B cell (primary cell): ENCODE measurements around the gene UBE2J2. TPM values are rescaled to one million over a fixed set of nuclear protein-coding genes. Genes with fewer than 3 reads are reported as not detected.

Experiments used
- ATAC-seq: fragments of 200-7000 bp; cut with Tn5 transposase; one replicate; pipeline ENCODE4 v1.10.0; 2021; ENCODE audit warnings: low read depth, mild to moderate bottlenecking, moderate number of reproducible peaks, moderate library complexity
- CTCF ChIA-PET: fragments of 350-600 bp; sonication (Branson Sonifier 250); formaldehyde crosslinking; loops from one replicate; lab custom pipeline; 2021; ENCODE audit warnings: antibody characterized with exemption, inconsistent platforms; lab: Charles Lee
- POLR2A ChIA-PET: fragments of 350-600 bp; sonication (Branson Sonifier 250); formaldehyde crosslinking; loops from one replicate; lab custom pipeline; 2021; ENCODE audit warnings: antibody characterized with exemption; lab: Charles Lee
- DNase-seq: peaks from one replicate; pipeline ENCODE4 v3.0.0; 2013
- H2AFZ ChIP-seq: 2 replicates; pipeline ENCODE4 v1.6.1; 2012; ENCODE audit warnings: mild to moderate bottlenecking, low read depth, low read length; ENCODE audit not compliant: insufficient read depth, poor library complexity, severe bottlenecking
- H3K27ac ChIP-seq, 2 donors: 1 replicate in 1 of 2; 2 replicates in 1 of 2; pipeline ENCODE4 v1.5.1; 2012 to 2013; ENCODE audit warnings: low read length in 2 of 2, mild to moderate bottlenecking in 2 of 2, moderate library complexity in 1 of 2
- H3K27me3 ChIP-seq, 4 experiments: fragments of 200-600 bp in 1 of 4; sonication (generic) in 1 of 4; replicated peaks in 1 of 4; 1 replicate in 2 of 4; 2 replicates in 2 of 4; pipeline versions ENCODE4 v1.6.1 to v1.7.0; 2013 to 2016; ENCODE audit warnings: low read length in 3 of 4, mild to moderate bottlenecking in 2 of 4, mixed read lengths in 1 of 4, moderate library complexity in 1 of 4; ENCODE audit not compliant: insufficient read depth in 4 of 4, control insufficient read depth in 3 of 4; ENCODE audit errors: control extremely low read depth in 1 of 4
- H3K36me3 ChIP-seq, 2 experiments: replicated peaks in 1 of 2; 1 replicate in 1 of 2; 2 replicates in 1 of 2; pipeline versions ENCODE4 v1.6.1 to v1.7.1; 2013; ENCODE audit warnings: low read length in 1 of 2; ENCODE audit not compliant: insufficient read depth in 2 of 2, control insufficient read depth in 1 of 2; ENCODE audit errors: control extremely low read depth in 1 of 2, extremely low read depth in 1 of 2
- H3K4me1 ChIP-seq, 2 donors: fragments of 200-600 bp in 1 of 2; sonication (generic) in 1 of 2; 1 replicate in 1 of 2; 2 replicates in 1 of 2; pipeline versions ENCODE4 v1.5.1 to v1.6.1; 2013 to 2017; ENCODE audit warnings: low read length in 2 of 2; ENCODE audit not compliant: control insufficient read depth in 2 of 2, insufficient read depth in 2 of 2
- H3K4me2 ChIP-seq: replicated peaks from 2 replicates; pipeline ENCODE3; 2012; ENCODE audit warnings: mild to moderate bottlenecking, low read depth, low read length; ENCODE audit not compliant: poor library complexity, severe bottlenecking
- H3K4me3 ChIP-seq, 5 experiments: fragments of 200-600 bp in 1 of 5; sonication (generic) in 1 of 5; 1 replicate in 3 of 5; 2 replicates in 2 of 5; pipeline versions ENCODE4 v1.5.1 to v1.7.0; 2011 to 2016; ENCODE audit warnings: low read length in 4 of 5, mild to moderate bottlenecking in 4 of 5, low read depth in 2 of 5, control low read depth in 1 of 5, moderate library complexity in 1 of 5; ENCODE audit not compliant: insufficient read depth in 1 of 5; ENCODE audit errors: control extremely low read depth in 1 of 5, extremely low read depth in 1 of 5
- H3K79me2 ChIP-seq: fragments of 200-600 bp; sonication (generic); one replicate; pipeline ENCODE4 v1.6.0; 2016; ENCODE audit warnings: low read length; ENCODE audit not compliant: control insufficient read depth, insufficient read depth
- H3K9ac ChIP-seq: fragments of 200-600 bp; sonication (generic); 2 replicates; pipeline ENCODE4 v1.6.1; 2017; ENCODE audit warnings: mild to moderate bottlenecking, low read length, moderate library complexity
- H3K9me3 ChIP-seq, 3 donors: one replicate each; pipeline versions ENCODE4 v1.6.1 to v1.7.1; 2013; ENCODE audit warnings: low read length in 2 of 3; ENCODE audit not compliant: control insufficient read depth in 2 of 3, insufficient read depth in 1 of 3; ENCODE audit errors: control extremely low read depth in 1 of 3
- H4K20me1 ChIP-seq: 2 replicates; pipeline ENCODE4 v1.6.0; 2012; ENCODE audit warnings: mild to moderate bottlenecking, low read length; ENCODE audit not compliant: insufficient read depth, control insufficient read depth, poor library complexity, severe bottlenecking
- H3K27ac Mint-ChIP-seq: one replicate; pipeline ENCODE4 v1.8.0; 2021; ENCODE audit warnings: mixed read lengths
- H3K27me3 Mint-ChIP-seq: one replicate; pipeline ENCODE4 v1.8.0; 2021; ENCODE audit warnings: mixed read lengths
- H3K4me1 Mint-ChIP-seq: one replicate; pipeline ENCODE4 v1.8.0; 2021; ENCODE audit warnings: mixed read lengths
- H3K4me3 Mint-ChIP-seq: one replicate; pipeline ENCODE4 v1.8.0; 2021; ENCODE audit warnings: mixed read lengths
- H3K9me3 Mint-ChIP-seq: one replicate; pipeline ENCODE4 v1.8.0; 2022; ENCODE audit warnings: mixed read lengths; ENCODE audit not compliant: insufficient read depth
- EZH2 ChIP-seq: IDR thresholded peaks from 2 replicates; pipeline ENCODE4 v1.6.1; 2012; ENCODE audit warnings: borderline replicate concordance, low read depth, mild to moderate bottlenecking, moderate library complexity, low read length; ENCODE audit not compliant: insufficient read depth, poor library complexity, severe bottlenecking
- WGBS: methylation state at CpG from one replicate; pipeline ENCODE4 v1.1.5; 2013; ENCODE audit warnings: missing lambda C conversion rate; ENCODE audit not compliant: insufficient coverage; 5-methylcytosine and 5-hydroxymethylcytosine counted together
- intact Hi-C: fragments of 100-400 bp; cut with micrococcal nuclease; formaldehyde crosslinking; loops from one replicate; pipeline ENCODE4 v1.10.0; 2022
- polyA plus RNA-seq: library from polyadenylated mRNA; depleted of rRNA; stranded (reverse); fragments of >200 nt; gene quantifications from 2 replicates; pipeline ENCODE4 v1.2.3, GENCODE V29; 2012
- total RNA-seq, 2 donors: library from RNA; stranded (reverse); fragments of 120-200 nt in 1 of 2; gene quantifications; 1 replicate in 1 of 2; 2 replicates in 1 of 2; pipeline versions ENCODE4 v1.2.3 to v1.2.4, GENCODE V29; 2013 to 2022
- TF ChIP-seq, protein P1 (sequence below): fragments of 200-600 bp; IDR thresholded peaks from one replicate; pipeline ENCODE4 v1.8.0; 2022; ENCODE audit warnings: antibody characterized with exemption, mild to moderate bottlenecking

The UBE2J2 gene
- total and polyA plus RNA-seq, 2 donors (not counting 1 experiment from before 2014, with no cell fraction given): 40.1 to 115 TPM

DNA sequence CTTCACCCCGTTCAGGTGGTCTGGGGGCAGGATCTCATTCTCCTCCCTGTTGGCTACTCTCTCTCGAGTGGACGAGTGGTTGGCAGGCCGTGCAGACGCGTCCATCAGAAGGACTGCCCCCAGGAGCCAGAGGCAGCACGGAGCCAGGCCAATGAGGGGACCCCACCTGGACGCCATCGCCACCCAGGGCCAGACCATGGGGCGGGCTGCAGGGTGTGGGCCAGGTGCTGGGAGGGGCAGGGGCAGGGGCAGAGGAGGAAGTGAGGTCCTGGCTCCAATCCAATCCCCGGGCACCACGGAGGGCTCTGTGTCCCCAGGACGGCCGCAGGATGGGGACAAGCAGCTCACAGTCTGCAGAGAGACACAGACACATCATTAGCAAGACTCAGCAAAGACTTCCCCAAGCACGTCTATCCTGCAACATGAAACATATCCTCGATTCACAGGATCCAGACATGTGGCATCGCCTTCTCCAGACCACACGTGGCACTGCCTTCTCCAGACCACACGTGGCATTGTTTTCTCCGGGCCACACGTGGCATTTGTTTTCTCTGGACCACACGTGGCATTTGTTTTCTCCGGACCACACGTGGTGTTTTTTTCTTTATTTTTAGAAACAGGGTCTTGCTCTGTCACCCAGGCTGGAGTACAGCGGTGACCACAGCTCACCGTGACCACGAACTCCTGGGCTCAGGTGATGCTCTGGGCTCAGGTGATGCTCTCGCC is 44.9 kb downstream of the UBE2J2 start:
- no peak overlapping the region for H3K9ac ChIP-seq
- CTCF ChIA-PET: no interaction called here
- ATAC-seq: no peak
- no peak overlapping the region for H3K27ac ChIP-seq
- Mint-ChIP-seq H3K9me3 (no peaks in the 10 kb centered on the region), H3K27me3 (no peaks in the 10 kb centered on the region), H3K4me3 (no peak overlapping the region), H3K27ac (no peak overlapping the region), H3K4me1 (peaks cover 27% of the 10 kb centered on the region)
- intact Hi-C loops: no loop called here
- H3K4me2 ChIP-seq: no peak overlapping the region
- peaks cover 83% of the 10 kb centered on the region for H3K79me2 ChIP-seq
- H3K27me3 ChIP-seq: no peaks in the 10 kb centered on the region
- no peak overlapping the region for H3K4me3 ChIP-seq
- TF ChIP-seq, protein P1, sequence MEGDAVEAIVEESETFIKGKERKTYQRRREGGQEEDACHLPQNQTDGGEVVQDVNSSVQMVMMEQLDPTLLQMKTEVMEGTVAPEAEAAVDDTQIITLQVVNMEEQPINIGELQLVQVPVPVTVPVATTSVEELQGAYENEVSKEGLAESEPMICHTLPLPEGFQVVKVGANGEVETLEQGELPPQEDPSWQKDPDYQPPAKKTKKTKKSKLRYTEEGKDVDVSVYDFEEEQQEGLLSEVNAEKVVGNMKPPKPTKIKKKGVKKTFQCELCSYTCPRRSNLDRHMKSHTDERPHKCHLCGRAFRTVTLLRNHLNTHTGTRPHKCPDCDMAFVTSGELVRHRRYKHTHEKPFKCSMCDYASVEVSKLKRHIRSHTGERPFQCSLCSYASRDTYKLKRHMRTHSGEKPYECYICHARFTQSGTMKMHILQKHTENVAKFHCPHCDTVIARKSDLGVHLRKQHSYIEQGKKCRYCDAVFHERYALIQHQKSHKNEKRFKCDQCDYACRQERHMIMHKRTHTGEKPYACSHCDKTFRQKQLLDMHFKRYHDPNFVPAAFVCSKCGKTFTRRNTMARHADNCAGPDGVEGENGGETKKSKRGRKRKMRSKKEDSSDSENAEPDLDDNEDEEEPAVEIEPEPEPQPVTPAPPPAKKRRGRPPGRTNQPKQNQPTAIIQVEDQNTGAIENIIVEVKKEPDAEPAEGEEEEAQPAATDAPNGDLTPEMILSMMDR: no peak
- no peak for TF ChIP-seq EZH2
- H3K9me3 ChIP-seq: no peaks in the 10 kb centered on the region
- H4K20me1 ChIP-seq: peaks cover 87% of the 10 kb centered on the region
- peaks cover 25 to 30% of the 10 kb centered on the region in 2 donors for H3K4me1 ChIP-seq
- 90% methylated on average over 27 of the region's 28 CpGs for WGBS
- no peak overlapping the region for H2AFZ ChIP-seq
- DNase-seq: no peak
- POLR2A ChIA-PET: interaction anchor here (0.6 kb wide), 1 partner anchor 33 kb away, joined by 6 read pairs; no protein-coding TSS in a partner anchor
- peaks cover 0 to 43% of the 10 kb centered on the region in 2 experiments for H3K36me3 ChIP-seq

DNA sequence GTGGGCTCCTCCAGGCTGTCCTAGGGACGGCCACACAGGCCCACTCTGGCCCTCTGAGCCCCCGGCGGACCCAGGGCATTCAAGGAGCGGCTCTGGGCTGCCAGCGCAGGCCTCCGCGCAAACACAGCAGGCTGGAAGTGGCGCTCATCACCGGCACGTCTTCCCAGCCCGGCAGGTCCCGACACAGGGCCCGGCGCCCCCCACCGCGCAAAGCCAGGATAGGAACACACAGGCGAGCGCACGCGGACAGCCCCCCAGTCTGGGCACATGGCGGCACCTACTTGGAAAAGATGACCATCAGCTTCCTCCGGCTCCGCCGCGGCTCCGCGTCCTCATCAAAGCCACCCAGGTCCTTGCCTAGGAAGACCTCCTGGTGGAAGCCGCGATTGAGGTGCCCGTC is 45.5 kb downstream of the UBE2J2 start:
- no peaks in the 10 kb centered on the region for H3K27me3 ChIP-seq
- H4K20me1 ChIP-seq: peaks cover 84% of the 10 kb centered on the region
- ATAC-seq: no peak
- H3K9ac ChIP-seq: no peak overlapping the region
- CTCF ChIA-PET: no interaction called here
- no peak for DNase-seq
- H3K27ac Mint-ChIP-seq: no peak overlapping the region
- H3K27me3 Mint-ChIP-seq: no peaks in the 10 kb centered on the region
- H3K27ac ChIP-seq: no peak overlapping the region
- H3K4me1 Mint-ChIP-seq: peaks cover 23% of the 10 kb centered on the region
- H3K36me3 ChIP-seq: peaks cover 0 to 46% of the 10 kb centered on the region in 2 experiments
- H2AFZ ChIP-seq: no peak overlapping the region
- WGBS: 95% methylated on average over 29 of the region's 30 CpGs
- H3K79me2 ChIP-seq: peaks cover 77% of the 10 kb centered on the region
- H3K4me1 ChIP-seq: peaks cover 20 to 25% of the 10 kb centered on the region in 2 donors
- intact Hi-C loops: no loop called here
- no peak overlapping the region for H3K4me3 ChIP-seq
- H3K4me3 Mint-ChIP-seq: no peak overlapping the region
- H3K9me3 Mint-ChIP-seq: no peaks in the 10 kb centered on the region
- POLR2A ChIA-PET: no interaction called here
- TF ChIP-seq, protein P1: no peak
- no peak overlapping the region for H3K4me2 ChIP-seq
- no peaks in the 10 kb centered on the region for H3K9me3 ChIP-seq
